Gastrocnemius medialis (tissue), 4 donors: ENCODE results near the gene GRIK4. TPM values are rescaled to one million over a fixed set of nuclear protein-coding genes. Genes with fewer than 3 reads are reported as not detected.

Experiments
- ATAC-seq, 2 donors: fragments of 150-250 bp; one replicate each; pipeline ENCODE4 v1.9.1; 2016
- DNase-seq, 2 donors: peaks; one replicate each; pipeline ENCODE4 v3.0.0-alpha.2; 2019
- H3K27ac ChIP-seq, 4 donors: fragments of 200-600 bp; sonication (generic); 1 replicate in 1 of 4; 2 replicates in 3 of 4; pipeline ENCODE4 v1.5.1; 2016 to 2018; ENCODE audit warnings: mild to moderate bottlenecking in 2 of 4, moderate library complexity in 1 of 4
- H3K27me3 ChIP-seq, 3 donors: fragments of 200-600 bp; sonication (generic) in 2 of 3; 1 replicate in 1 of 3; 2 replicates in 2 of 3; pipeline versions ENCODE4 v1.5.1 to v1.6.0; 2016 to 2019; ENCODE audit warnings: mild to moderate bottlenecking in 1 of 3, moderate library complexity in 1 of 3
- H3K36me3 ChIP-seq, 2 donors: fragments of 200-600 bp; sonication (generic) in 1 of 2; one replicate each; pipeline ENCODE4 v1.5.1; 2017 to 2018
- H3K4me1 ChIP-seq, 2 donors: fragments of 200-600 bp; sonication (generic) in 1 of 2; one replicate each; pipeline ENCODE4 v1.5.1; 2016 to 2017; ENCODE audit warnings: mild to moderate bottlenecking in 2 of 2
- H3K4me3 ChIP-seq, 4 donors: fragments of 200-600 bp; sonication (generic) in 3 of 4; 1 replicate in 1 of 4; 2 replicates in 3 of 4; pipeline ENCODE4 v1.5.1; 2016 to 2019; ENCODE audit warnings: mild to moderate bottlenecking in 2 of 4
- H3K9me3 ChIP-seq, 3 donors: fragments of 200-600 bp; sonication (generic) in 2 of 3; 1 replicate in 1 of 3; 2 replicates in 2 of 3; pipeline ENCODE4 v1.5.1; 2016 to 2019
- CTCF ChIP-seq, 5 experiments: fragments of 450-650 bp in 3 of 5; fragments of 200-600 bp in 2 of 5; sonication (generic) in 2 of 5; IDR thresholded peaks in 4 of 5; conservative IDR thresholded peaks in 1 of 5; 1 replicate in 4 of 5; 2 replicates in 1 of 5; pipeline ENCODE4 v1.5.1; 2016 to 2019; ENCODE audit warnings: antibody characterized with exemption in 5 of 5, mild to moderate bottlenecking in 3 of 5, moderate library complexity in 3 of 5
- POLR2A ChIP-seq, 2 donors: fragments of 450-650 bp; IDR thresholded peaks; one replicate each; pipeline ENCODE4 v1.6.1; 2017; ENCODE audit warnings: antibody characterized with exemption in 2 of 2, mild to moderate bottlenecking in 2 of 2, moderate library complexity in 2 of 2
- in situ Hi-C, 4 donors: fragments of 200-750 bp; cut with MboI; loops; one replicate each; pipeline versions ENCODE4 v1.15.0 to v1.8.0; 2017; ENCODE audit warnings: low sequenced_read_pairs in 4 of 4
- intact Hi-C: fragments of 100-400 bp; cut with DNase I; formaldehyde crosslinking; loops from one replicate; pipeline ENCODE4 v1.15.1; 2023; ENCODE audit warnings: low total_unique reads
- total RNA-seq, 4 donors: library from RNA; depleted of rRNA; stranded (reverse); fragments of >200 nt; gene quantifications; one replicate each; pipeline versions ENCODE4 v1.1.0 to v1.2.3, GENCODE V29; 2016

Gene GRIK4
- total RNA-seq, 4 donors from 2014 or later: 0.42 TPM; not detected in 3

GRCh38 chr11:120769906-120770305 lies 258.4 kb downstream of the GRIK4 start:
- no peaks in the 10 kb centered on the region for H3K27me3 ChIP-seq
- H3K9me3 ChIP-seq: peaks cover 0 to 18% (median 0%) of the 10 kb centered on the region in 3 donors
- no peak overlapping the region for H3K4me3 ChIP-seq
- no peaks in the 10 kb centered on the region for H3K4me1 ChIP-seq
- no peak for TF ChIP-seq CTCF (IDR thresholded peaks at IDR 0.05 in 4 of 5, conservative IDR thresholded peaks at IDR 0.05 in 1 of 5)
- TF ChIP-seq POLR2A (IDR thresholded peaks at IDR 0.05): no peak
- DNase-seq (no peak), ATAC-seq (no peak)
- H3K36me3 ChIP-seq: no peaks in the 10 kb centered on the region
- in situ Hi-C loops (no loop called here), intact Hi-C loops (no loop called here)
- H3K27ac ChIP-seq: no peak overlapping the region

DNA sequence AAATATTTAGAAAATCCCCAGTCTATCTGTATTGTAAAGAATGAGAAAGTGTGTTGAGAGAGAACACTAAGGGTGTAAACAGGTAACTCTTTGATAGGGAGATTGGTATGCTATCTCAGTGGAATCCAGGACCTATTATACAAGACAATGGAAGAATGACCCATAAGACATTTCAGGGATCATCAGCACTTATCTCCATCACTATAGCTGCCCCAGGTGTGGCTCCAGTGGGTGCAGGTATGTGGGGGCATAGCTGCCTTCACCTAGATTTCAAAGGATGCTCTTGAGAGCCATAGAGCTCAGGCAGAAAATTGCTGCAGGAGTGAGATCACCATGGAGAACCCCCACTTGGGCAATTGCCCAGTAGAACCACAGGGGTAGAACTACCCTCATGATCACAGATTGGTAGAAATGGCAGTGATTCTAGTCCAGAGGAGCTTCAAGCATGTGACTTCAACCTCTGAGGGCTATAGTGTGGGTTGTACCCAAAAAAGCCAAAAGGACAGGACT lies 260.1 kb downstream of the GRIK4 start:
- H3K36me3 ChIP-seq: no peaks in the 10 kb centered on the region
- in situ Hi-C loops: no loop called here
- H3K4me1 ChIP-seq: no peaks in the 10 kb centered on the region
- no peak overlapping the region for H3K27ac ChIP-seq
- H3K9me3 ChIP-seq: peaks cover 0 to 18% (median 0%) of the 10 kb centered on the region in 3 donors
- intact Hi-C loops: no loop called here
- no peaks in the 10 kb centered on the region for H3K27me3 ChIP-seq
- DNase-seq: no peak
- TF ChIP-seq POLR2A (IDR thresholded peaks at IDR 0.05) (no peak), CTCF (IDR thresholded peaks at IDR 0.05 in 4 of 5, conservative IDR thresholded peaks at IDR 0.05 in 1 of 5) (no peak)
- ATAC-seq: no peak
- no peak overlapping the region for H3K4me3 ChIP-seq

GRCh38 chr11:120773501-120774031 lies 262.0 kb downstream of the GRIK4 start:
- no peaks in the 10 kb centered on the region for H3K4me1 ChIP-seq
- DNase-seq (no peak), ATAC-seq (no peak)
- H3K9me3 ChIP-seq: peaks cover 0 to 3% (median 0%) of the 10 kb centered on the region in 3 donors
- H3K36me3 ChIP-seq: no peaks in the 10 kb centered on the region
- no peaks in the 10 kb centered on the region for H3K27me3 ChIP-seq
- no peak for TF ChIP-seq POLR2A (IDR thresholded peaks at IDR 0.05)
- in situ Hi-C loops: no loop called here
- intact Hi-C loops: no loop called here
- H3K4me3 ChIP-seq: no peak overlapping the region
- no peak overlapping the region for H3K27ac ChIP-seq

DNA sequence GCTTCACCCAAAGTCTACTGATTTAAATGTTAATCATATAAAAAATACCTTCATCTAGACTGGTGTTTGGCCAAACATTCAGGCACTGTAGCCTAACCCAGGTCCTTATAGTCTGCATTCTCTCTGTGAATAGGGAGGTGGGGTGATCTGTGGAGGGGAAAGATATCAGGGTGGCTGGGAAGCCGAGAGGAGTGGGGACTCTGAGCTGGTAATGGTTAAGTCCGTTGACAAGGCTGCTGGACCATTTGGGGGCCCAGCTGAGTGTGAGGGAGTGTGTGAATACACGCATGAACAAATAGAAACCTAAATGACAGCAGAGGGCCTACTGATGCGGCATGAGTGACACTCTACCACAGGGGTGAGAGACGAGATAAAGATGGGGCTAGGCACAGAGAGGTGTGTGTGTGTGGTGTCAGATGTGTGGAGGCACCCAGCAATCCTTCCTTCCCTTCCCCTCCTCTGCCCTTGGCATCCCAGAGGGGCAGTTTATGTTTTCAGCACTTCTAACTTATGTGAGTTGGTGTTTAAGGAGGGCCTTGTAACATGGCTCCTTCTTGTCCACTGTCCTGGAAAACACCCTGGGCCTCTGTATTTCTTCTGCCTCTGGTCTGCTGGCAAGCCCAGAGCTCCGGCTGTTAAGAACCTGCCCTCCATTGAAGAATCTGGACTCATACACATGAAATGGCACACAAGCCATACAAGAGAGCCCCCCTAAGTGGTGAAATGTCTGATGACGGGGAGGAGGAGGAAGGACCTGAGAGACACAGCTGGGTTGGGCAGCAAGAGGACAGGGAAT lies 263.2 kb downstream of the GRIK4 start:
- H3K9me3 ChIP-seq: no peaks in the 10 kb centered on the region
- no peaks in the 10 kb centered on the region for H3K27me3 ChIP-seq
- intact Hi-C loops: no loop called here
- in situ Hi-C loops: no loop called here
- H3K4me3 ChIP-seq: no peak overlapping the region
- ATAC-seq: no peak
- no peak overlapping the region for H3K27ac ChIP-seq
- TF ChIP-seq CTCF (IDR thresholded peaks at IDR 0.05 in 4 of 5, conservative IDR thresholded peaks at IDR 0.05 in 1 of 5): no peak
- no peak for TF ChIP-seq POLR2A (IDR thresholded peaks at IDR 0.05)
- no peak for DNase-seq
- no peaks in the 10 kb centered on the region for H3K36me3 ChIP-seq
- H3K4me1 ChIP-seq: no peaks in the 10 kb centered on the region
